ENCODE measurements around the gene LDLRAP1.
"Not testable (repeated sequence)": the region's sequence is repeated elsewhere in the genome, so short reads cannot be mapped to it uniquely, and the experiment has no call there.

LDLRAP1 gene

GRCh38 chr1:25543425-25544242 lies at the start of gene LDLRAP1:
TSS of gene LDLRAP1 (plus strand) at chr1:25543606. CDS start at chr1:25543699, 93 bp downstream.
- DNase-seq, result no peak

- DNase-seq, result no peak
Measured at GRCh38 chr1:25494952-25495351, 48.5 kb upstream of the LDLRAP1 start.

GRCh38 chr1:25500694-25501093 lies 42.7 kb upstream of the LDLRAP1 start:
- DNase-seq, result no peak

GRCh38 chr1:25501235-25502058 lies 42.0 kb upstream of the LDLRAP1 start:
- DNase-seq, result no peak

- DNase-seq, result no peak
Measured at GRCh38 chr1:25502957-25503356, 40.4 kb upstream of the LDLRAP1 start.

- peak; percentile 25 for DNase-seq
Measured at GRCh38 chr1:25503551-25504426, 39.6 kb upstream of the LDLRAP1 start.

GRCh38 chr1:25504706-25505595 lies 38.5 kb upstream of the LDLRAP1 start:
- no peak for DNase-seq

GRCh38 chr1:25505656-25506385 lies 37.6 kb upstream of the LDLRAP1 start:
- no peak for DNase-seq

GRCh38 chr1:25506566-25507463 lies 36.6 kb upstream of the LDLRAP1 start:
- DNase-seq, result not testable (repeated sequence)

GRCh38 chr1:25513666-25514065 lies 29.7 kb upstream of the LDLRAP1 start:
- no peak for DNase-seq

- no peak for DNase-seq
Measured at GRCh38 chr1:25515033-25515432, 28.4 kb upstream of the LDLRAP1 start.

GRCh38 chr1:25516686-25517085 lies 26.7 kb upstream of the LDLRAP1 start:
- DNase-seq, result no peak

GRCh38 chr1:25517476-25518394 lies 25.7 kb upstream of the LDLRAP1 start:
- DNase-seq, result no peak

GRCh38 chr1:25519624-25520023 lies 23.8 kb upstream of the LDLRAP1 start:
- DNase-seq, result no peak

GRCh38 chr1:25520446-25521061 lies 22.9 kb upstream of the LDLRAP1 start:
- peak; percentile 45 for DNase-seq

GRCh38 chr1:25522031-25522655 lies 21.3 kb upstream of the LDLRAP1 start:
- no peak for DNase-seq

GRCh38 chr1:25523542-25523941 lies 19.9 kb upstream of the LDLRAP1 start:
- DNase-seq, result peak; percentile 22
